Measurements from ENCODE around the gene SCARF2.
"Not testable (repeated sequence)": the region's sequence is repeated elsewhere in the genome, so short reads cannot be mapped to it uniquely, and the experiment has no call there.

- TF ChIP-seq EZH2phosphoT487 (IDR thresholded peaks at IDR 0.05; ENCODE audit: insufficient read depth, low read depth); EZH2 (IDR thresholded peaks at IDR 0.05; ENCODE audit: insufficient read depth, poor library complexity, severe bottlenecking): not testable (repeated sequence)
Measured at GRCh38 chr22:20415699-20416098, 21.9 kb downstream of the SCARF2 start.

Data from GM23248 (cell line).